Activated T-cell treated with anti-CD3 and anti-CD28 coated beads, Interleukin-2, amount 50 U/mL, for 24 hours (primary cell): Measurements from ENCODE around the gene TRPV2.
A peak's percentile ranks its signal among the peaks of the same experiment; 100 is the strongest.
"Not testable (repeated sequence)": the region's sequence is repeated elsewhere in the genome, so short reads cannot be mapped to it uniquely, and the experiment has no call there.

Experiments
- DNase-seq: peaks from one replicate; pipeline ENCODE4 v3.0.0-alpha.2; 2020
- H3K27ac Mint-ChIP-seq: 2 replicates; pipeline ENCODE4 v1.8.0; 2020; ENCODE audit warnings: mild to moderate bottlenecking, mixed read lengths
- H3K27me3 Mint-ChIP-seq: 2 replicates; pipeline ENCODE4 v1.8.0; 2020; ENCODE audit warnings: mixed read lengths
- H3K36me3 Mint-ChIP-seq: 2 replicates; pipeline ENCODE4 v1.8.0; 2020; ENCODE audit warnings: low read depth, mixed read lengths
- H3K4me1 Mint-ChIP-seq: 2 replicates; pipeline ENCODE4 v1.8.0; 2020; ENCODE audit warnings: low read depth, mixed read lengths
- H3K4me3 Mint-ChIP-seq: 2 replicates; pipeline ENCODE4 v1.8.0; 2020; ENCODE audit warnings: mild to moderate bottlenecking, moderate library complexity, mixed read lengths
- H3K9me3 Mint-ChIP-seq: 2 replicates; pipeline ENCODE4 v1.8.0; 2020; ENCODE audit warnings: mixed read lengths

Gene TRPV2, protein sequence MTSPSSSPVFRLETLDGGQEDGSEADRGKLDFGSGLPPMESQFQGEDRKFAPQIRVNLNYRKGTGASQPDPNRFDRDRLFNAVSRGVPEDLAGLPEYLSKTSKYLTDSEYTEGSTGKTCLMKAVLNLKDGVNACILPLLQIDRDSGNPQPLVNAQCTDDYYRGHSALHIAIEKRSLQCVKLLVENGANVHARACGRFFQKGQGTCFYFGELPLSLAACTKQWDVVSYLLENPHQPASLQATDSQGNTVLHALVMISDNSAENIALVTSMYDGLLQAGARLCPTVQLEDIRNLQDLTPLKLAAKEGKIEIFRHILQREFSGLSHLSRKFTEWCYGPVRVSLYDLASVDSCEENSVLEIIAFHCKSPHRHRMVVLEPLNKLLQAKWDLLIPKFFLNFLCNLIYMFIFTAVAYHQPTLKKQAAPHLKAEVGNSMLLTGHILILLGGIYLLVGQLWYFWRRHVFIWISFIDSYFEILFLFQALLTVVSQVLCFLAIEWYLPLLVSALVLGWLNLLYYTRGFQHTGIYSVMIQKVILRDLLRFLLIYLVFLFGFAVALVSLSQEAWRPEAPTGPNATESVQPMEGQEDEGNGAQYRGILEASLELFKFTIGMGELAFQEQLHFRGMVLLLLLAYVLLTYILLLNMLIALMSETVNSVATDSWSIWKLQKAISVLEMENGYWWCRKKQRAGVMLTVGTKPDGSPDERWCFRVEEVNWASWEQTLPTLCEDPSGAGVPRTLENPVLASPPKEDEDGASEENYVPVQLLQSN

DNA sequence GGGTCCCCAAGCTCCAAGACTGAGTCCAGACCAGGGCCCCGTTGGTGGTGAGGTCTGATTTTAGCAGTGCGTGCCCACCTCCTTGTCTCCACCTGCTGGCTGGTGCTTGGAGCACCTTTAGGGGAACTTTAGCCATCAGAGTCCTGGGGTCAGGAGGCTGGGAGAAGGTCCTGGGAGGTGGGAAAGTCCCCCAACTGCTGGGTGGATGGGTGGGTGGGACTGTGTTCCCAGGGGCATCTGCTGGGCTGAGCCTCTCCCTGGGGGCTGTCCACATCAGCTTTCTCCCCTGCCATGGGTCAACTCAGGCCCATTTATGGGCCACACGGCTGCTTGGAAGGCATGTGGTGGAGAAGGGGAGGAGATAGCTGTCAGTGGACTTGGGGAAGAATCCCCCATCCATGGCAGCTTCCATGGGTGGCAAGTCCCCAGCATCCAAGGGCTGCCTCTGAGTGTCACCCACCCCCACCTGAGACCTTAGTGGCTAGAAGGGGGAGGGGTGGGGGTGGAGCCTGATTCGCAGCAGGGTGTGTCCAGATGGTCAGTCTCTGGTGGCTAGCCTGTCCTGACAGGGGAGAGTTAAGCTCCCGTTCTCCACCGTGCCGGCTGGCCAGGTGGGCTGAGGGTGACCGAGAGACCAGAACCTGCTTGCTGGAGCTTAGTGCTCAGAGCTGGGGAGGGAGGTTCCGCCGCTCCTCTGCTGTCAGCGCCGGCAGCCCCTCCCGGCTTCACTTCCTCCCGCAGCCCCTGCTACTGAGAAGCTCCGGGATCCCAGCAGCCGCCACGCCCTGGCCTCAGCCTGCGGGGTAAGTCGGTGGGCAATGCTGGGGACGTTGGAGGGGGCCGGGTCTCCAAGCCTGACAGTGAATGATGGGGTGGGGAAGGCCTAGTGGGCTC lies at the start of gene TRPV2:
Gene TRPV2 (plus strand): TSS at position 541 of the 894 bp plus-strand sequence. CDS start 2,098 bp downstream, outside the sequence.
- DNase-seq = peak; percentile 70
- Mint-ChIP-seq H3K27me3 (no peaks in the 10 kb centered on the region), H3K36me3 (peaks cover 51% of the 10 kb centered on the region), H3K4me1 (peaks cover 52% of the 10 kb centered on the region), H3K9me3 (no peaks in the 10 kb centered on the region), H3K27ac (peak within 1 kb of the TSS; percentile 100), H3K4me3 (peak within 1 kb of the TSS; percentile 99)

DNA sequence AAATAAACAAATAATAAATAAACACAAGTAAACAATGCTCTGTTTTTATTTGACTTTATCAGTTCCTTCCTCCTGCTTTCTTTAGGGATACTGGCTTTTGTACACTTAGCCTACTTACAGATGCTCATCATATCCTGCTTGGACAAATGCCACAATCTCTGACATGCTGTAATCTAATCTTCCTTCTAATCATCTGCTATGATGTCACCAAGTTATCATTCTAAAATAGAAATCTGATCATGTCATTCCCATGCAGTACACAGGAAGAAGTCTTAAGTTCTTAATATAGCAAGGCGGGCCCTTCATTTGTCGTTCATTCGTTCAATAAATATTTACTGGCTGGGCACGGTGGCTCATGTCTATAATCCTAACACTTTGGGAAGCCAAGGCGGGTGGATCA lies 43.6 kb upstream of the TRPV2 start:
- DNase-seq = no peak
- H3K36me3 Mint-ChIP-seq = no peaks in the 10 kb centered on the region
- H3K27me3 Mint-ChIP-seq = no peaks in the 10 kb centered on the region
- no peaks in the 10 kb centered on the region for H3K9me3 Mint-ChIP-seq
- H3K4me1 Mint-ChIP-seq = no peaks in the 10 kb centered on the region
- no peak overlapping the region for H3K27ac Mint-ChIP-seq
- H3K4me3 Mint-ChIP-seq = no peak overlapping the region

DNA sequence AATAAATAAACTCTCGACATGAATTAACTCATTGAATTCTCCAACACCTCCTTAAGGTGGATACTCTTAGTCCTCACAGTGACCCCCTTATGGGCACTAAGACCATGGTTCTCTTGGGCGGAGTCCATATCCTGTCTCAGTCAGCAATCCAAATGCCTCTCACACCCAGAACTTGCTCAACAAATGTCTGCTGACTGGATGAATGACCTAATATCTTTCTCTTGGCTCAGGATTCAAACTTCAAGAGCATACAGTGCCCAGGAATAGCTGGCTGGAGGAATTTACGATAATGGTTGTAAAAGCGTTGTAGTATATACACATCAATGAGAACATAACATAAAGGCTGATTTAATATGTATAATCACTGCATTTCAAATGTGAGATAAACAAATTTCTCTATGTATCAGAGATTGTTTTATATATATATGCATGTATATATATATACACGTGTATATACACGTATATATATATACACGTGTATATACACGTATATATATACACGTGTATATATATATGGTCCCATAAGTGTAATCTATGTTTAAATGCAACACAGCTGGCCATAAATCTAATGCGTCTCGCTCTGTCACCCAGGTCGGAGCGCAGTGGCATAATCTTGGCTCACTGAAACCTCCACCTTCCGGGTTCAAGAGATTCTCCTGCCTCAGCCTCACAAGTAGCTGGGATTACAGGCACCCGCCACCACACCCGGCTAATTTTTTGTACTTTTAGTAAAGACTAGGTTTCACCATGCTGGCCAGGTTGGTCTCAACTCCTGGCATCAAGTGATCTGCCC lies 41.0 kb upstream of the TRPV2 start:
- Mint-ChIP-seq H3K27me3 (no peaks in the 10 kb centered on the region), H3K9me3 (no peaks in the 10 kb centered on the region), H3K27ac (no peak overlapping the region), H3K4me3 (no peak overlapping the region), H3K4me1 (no peaks in the 10 kb centered on the region), H3K36me3 (no peaks in the 10 kb centered on the region)
- DNase-seq = no peak

DNA sequence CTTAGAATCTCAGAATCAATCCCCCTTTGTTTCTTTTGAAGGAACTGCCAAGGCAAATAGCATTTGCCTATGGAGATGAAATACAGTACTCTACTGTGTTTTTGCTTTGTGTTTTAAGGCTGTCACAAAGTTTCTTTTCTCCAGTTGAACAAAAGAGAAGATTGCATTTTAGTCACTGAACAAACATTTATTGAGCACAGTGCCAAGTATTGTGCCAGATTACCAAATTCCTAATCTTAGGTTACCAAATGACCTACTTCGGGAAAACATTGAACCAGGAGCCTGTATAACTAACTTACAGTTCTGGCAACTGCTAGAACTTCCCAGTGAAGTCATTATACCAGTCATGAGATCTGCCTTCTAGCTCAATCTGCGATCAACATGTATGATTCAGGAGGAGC lies 37.4 kb upstream of the TRPV2 start:
- peaks cover 22% of the 10 kb centered on the region for H3K36me3 Mint-ChIP-seq
- peaks cover 17% of the 10 kb centered on the region for H3K4me1 Mint-ChIP-seq
- no peak overlapping the region for H3K4me3 Mint-ChIP-seq
- no peaks in the 10 kb centered on the region for H3K27me3 Mint-ChIP-seq
- no peak overlapping the region for H3K27ac Mint-ChIP-seq
- no peaks in the 10 kb centered on the region for H3K9me3 Mint-ChIP-seq
- no peak for DNase-seq

DNA sequence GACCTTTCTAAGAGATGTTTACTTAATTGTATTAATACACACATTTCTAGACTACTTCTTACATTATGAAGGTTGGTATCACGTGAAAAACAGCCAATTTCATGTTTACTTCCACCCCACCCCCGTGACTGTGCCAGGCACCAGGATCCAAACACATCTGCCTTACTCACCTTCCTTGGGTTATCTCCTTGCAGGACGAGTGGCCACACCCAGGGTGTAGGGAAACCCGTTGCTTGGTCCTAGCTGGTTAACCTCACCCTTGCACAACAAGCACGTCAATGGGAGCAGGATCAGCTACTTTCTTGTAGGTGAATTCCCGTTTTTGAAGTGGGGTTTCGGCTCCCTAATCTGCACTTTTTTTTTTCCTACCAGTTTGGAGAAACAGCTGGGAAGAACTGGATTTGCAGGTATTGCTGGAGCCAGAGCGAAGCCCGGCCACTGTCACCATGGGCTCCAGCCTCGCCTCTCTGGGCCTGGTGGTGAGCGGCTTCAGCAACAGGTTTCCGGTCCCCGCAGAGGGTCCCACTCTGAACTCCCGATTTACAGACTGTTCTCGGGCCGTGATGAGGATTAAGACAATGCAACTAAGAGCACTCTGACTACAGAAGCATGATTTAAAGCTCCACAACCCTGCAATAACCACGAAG lies 36.6 kb upstream of the TRPV2 start:
- Mint-ChIP-seq H3K4me1 (peaks cover 25% of the 10 kb centered on the region), H3K36me3 (peaks cover 30% of the 10 kb centered on the region), H3K9me3 (no peaks in the 10 kb centered on the region), H3K27me3 (no peaks in the 10 kb centered on the region), H3K4me3 (peak overlapping the region; percentile 8), H3K27ac (no peak overlapping the region)
- no peak for DNase-seq

DNA sequence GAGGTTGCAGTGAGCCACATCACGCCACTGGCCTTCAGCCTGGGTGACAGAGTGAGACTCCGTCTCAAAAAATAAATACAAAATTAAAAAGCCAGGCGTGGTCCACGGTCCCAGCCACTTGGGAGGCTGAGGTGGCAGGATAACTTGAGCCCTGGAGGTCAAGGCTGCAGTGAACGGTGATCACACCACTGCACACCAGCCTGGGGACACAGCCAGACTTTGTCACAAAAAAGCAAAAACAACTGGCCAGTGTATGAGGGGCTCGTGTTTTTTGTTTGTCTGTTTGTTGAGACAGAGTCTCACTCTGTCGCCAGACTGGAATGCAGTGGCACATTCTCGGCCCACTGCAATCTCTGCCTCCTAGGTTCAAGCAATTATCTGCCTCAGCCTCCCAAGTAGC lies 35.7 kb upstream of the TRPV2 start:
- no peak overlapping the region for H3K4me3 Mint-ChIP-seq

DNA sequence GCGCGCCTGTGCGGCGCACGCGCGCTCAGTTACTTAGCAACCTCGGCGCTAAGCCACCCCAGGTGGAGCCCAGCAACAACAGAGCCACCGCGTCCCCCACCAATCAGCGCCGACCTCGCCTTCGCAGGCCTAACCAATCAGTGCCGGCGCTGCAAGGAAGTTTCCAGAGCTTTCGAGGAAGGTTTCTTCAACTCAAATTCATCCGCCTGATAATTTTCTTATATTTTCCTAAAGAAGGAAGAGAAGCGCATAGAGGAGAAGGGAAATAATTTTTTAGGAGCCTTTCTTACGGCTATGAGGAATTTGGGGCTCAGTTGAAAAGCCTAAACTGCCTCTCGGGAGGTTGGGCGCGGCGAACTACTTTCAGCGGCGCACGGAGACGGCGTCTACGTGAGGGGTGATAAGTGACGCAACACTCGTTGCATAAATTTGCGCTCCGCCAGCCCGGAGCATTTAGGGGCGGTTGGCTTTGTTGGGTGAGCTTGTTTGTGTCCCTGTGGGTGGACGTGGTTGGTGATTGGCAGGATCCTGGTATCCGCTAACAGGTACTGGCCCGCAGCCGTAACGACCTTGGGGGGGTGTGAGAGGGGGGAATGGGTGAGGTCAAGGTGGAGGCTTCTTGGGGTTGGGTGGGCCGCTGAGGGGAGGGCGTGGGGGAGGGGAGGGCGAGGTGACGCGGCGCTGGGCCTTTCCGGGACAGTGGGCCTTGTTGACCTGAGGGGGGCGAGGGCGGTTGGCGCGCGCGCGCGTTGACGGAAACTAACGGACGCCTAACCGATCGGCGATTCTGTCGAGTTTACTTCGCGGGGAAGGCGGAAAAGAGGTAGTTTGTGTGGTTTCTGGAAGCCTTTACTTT lies 34.5 kb upstream of the TRPV2 start, which contains the start of gene UBB:
Gene UBB (plus strand): TSS at position 452 of the 856 bp plus-strand sequence. CDS start 817 bp downstream, outside the sequence.
- no peaks in the 10 kb centered on the region for H3K9me3 Mint-ChIP-seq
- peak; percentile 91 for DNase-seq
- H3K4me3 Mint-ChIP-seq = peak within 1 kb of the TSS; percentile 91
- peaks cover 38% of the 10 kb centered on the region for H3K4me1 Mint-ChIP-seq
- no peaks in the 10 kb centered on the region for H3K27me3 Mint-ChIP-seq
- H3K27ac Mint-ChIP-seq = peak within 1 kb of the TSS; percentile 99
- H3K36me3 Mint-ChIP-seq = peaks cover 38% of the 10 kb centered on the region

More for the DNA sequence above, 35.7 kb upstream of the TRPV2 start:
- Mint-ChIP-seq H3K27me3 (no peaks in the 10 kb centered on the region), H3K4me1 (peaks cover 34% of the 10 kb centered on the region), H3K36me3 (peaks cover 38% of the 10 kb centered on the region), H3K27ac (no peak overlapping the region), H3K9me3 (no peaks in the 10 kb centered on the region)
- DNase-seq = no peak

DNA sequence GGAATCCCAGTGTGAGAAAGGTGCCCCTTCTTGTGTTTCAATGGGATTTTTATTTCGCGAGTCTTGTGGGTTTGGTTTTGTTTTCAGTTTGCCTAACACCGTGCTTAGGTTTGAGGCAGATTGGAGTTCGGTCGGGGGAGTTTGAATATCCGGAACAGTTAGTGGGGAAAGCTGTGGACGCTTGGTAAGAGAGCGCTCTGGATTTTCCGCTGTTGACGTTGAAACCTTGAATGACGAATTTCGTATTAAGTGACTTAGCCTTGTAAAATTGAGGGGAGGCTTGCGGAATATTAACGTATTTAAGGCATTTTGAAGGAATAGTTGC lies 33.9 kb upstream of the TRPV2 start:
- peaks cover 38% of the 10 kb centered on the region for H3K36me3 Mint-ChIP-seq
- no peak for DNase-seq
- peak overlapping the region; percentile 99 for H3K27ac Mint-ChIP-seq
- H3K9me3 Mint-ChIP-seq = no peaks in the 10 kb centered on the region
- peaks cover 39% of the 10 kb centered on the region for H3K4me1 Mint-ChIP-seq
- peak overlapping the region; percentile 91 for H3K4me3 Mint-ChIP-seq
- H3K27me3 Mint-ChIP-seq = no peaks in the 10 kb centered on the region

DNA sequence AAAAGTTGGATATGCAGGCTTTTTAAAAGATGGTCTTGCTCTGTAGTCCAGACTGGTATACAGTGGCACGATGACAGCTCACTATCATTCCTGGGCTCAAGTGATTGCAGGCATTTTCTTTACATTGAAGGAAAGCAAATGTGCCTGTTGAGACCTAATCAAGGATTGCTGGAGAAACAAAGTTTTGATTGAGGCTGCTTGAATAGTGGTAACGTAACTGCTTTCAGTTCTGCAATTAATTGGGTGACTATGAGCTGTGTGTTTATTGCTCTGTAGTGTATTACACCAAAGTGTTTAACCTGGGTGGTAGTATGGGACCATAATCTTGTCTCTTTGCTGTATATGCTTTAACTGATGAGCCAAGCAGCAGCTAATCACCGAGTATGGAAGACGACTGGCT lies 32.2 kb upstream of the TRPV2 start:
- peak overlapping the region; percentile 99 for H3K27ac Mint-ChIP-seq
- no peak for DNase-seq
- peak overlapping the region; percentile 91 for H3K4me3 Mint-ChIP-seq
- H3K27me3 Mint-ChIP-seq = peaks cover 5% of the 10 kb centered on the region
- H3K4me1 Mint-ChIP-seq = peaks cover 47% of the 10 kb centered on the region
- H3K36me3 Mint-ChIP-seq = peaks cover 38% of the 10 kb centered on the region
- H3K9me3 Mint-ChIP-seq = no peaks in the 10 kb centered on the region

DNA sequence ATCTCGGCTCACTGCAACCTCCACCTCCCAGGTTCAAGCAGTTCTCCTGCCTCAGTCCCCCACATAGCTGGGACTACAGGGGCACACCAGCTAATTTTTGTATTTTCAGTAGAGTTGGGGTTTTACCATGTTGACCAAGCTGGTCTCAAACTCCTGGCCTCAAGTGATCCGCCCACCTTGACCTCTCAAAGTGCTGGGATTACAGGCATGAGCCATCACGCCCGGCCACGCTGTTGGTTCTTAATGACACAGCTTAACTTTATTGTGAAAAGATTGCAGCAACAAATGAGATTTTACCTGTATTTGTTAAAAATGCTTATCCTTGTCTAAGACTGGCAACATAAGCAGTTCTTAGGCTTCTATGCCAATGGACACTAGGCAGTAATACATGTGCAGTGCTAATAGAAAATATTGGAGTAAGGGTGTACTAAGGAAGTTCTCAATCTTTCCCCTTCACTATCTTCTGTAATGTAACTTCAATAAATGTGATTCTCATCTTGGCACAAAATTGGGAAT lies 31.5 kb upstream of the TRPV2 start:
- Mint-ChIP-seq H3K36me3 (peaks cover 38% of the 10 kb centered on the region), H3K4me3 (peak overlapping the region; percentile 91), H3K27me3 (peaks cover 5% of the 10 kb centered on the region), H3K27ac (peak overlapping the region; percentile 99), H3K4me1 (peaks cover 47% of the 10 kb centered on the region), H3K9me3 (no peaks in the 10 kb centered on the region)
- DNase-seq = no peak

DNA sequence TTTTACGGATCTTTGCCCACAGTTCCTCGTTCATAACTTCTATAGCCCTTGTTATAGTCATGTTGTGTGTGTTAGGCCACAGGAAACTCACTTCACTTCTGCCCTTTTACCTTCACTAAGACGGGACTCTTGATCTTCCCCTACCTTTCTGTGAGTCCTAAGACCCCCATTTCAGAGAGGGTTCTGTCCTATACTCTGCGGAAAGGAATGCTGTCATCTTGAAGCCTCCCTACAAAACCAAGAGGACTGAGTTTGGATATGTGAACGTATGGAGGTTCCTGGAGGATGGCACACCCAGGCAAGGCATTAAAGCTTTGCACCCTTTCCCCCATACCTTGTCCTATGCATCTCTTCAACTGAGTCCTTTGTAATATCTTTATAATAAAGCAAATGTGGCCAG lies 30.8 kb upstream of the TRPV2 start:
- Mint-ChIP-seq H3K4me1 (peaks cover 47% of the 10 kb centered on the region), H3K36me3 (peaks cover 38% of the 10 kb centered on the region), H3K27ac (peak overlapping the region; percentile 7), H3K9me3 (no peaks in the 10 kb centered on the region), H3K27me3 (peaks cover 5% of the 10 kb centered on the region), H3K4me3 (peak overlapping the region; percentile 1)
- no peak for DNase-seq

DNA sequence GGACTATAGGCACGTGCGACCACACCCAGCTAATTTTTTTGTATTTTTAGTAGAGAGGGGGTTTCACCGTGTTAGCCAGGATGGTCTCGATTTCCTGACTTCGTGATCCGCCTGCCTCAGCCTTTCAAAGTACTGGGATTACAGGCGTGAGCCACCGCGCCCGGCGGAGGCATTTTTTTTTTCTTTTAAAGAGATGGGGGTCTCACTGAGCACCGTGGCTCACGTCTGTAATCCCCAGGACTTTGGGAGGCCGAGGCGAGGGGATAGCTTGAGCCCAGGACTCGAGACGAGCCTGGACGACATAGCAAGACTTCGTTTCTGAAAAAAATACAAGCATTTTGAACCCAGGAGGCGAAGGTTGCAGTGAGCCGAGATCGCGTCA lies 29.3 kb upstream of the TRPV2 start:
- Mint-ChIP-seq H3K4me1 (peaks cover 46% of the 10 kb centered on the region), H3K27ac (peak overlapping the region; percentile 86), H3K4me3 (peak overlapping the region; percentile 83), H3K36me3 (peaks cover 35% of the 10 kb centered on the region)
- not testable (repeated sequence) for H3K27me3 Mint-ChIP-seq, DNase-seq, H3K9me3 Mint-ChIP-seq
